Measurements from ENCODE around the gene PKP1. TPM values are rescaled to one million over a fixed set of nuclear protein-coding genes. Genes with fewer than 3 reads are reported as not detected.

PKP1 gene
- total and polyA plus RNA-seq, 2 of the 4 experiments (the other 2 are of a cell fraction) = 0.18 to 0.36 TPM

GRCh38 chr1:201311356-201312011 lies 28.2 kb downstream of the PKP1 start:
- Histone ChIP-seq H3K9me3 (ENCODE audit: control insufficient read depth, insufficient read depth, low read length) (no peaks in the 10 kb centered on the region), H4K5ac (ENCODE audit: low read depth, low read length) (no peak overlapping the region), H3K9me1 (ENCODE audit: insufficient read depth, low read length) (no peaks in the 10 kb centered on the region), H3K23ac (ENCODE audit: low read depth, low read length) (no peak overlapping the region), H4K8ac (ENCODE audit: low read depth in 2 of 2, low read length in 2 of 2) (no peak overlapping the region), H3K4me1 (ENCODE audit: control insufficient read depth, insufficient read depth, low read length) (no peaks in the 10 kb centered on the region), H3K14ac (replicated peaks; ENCODE audit: low read depth, low read length) (no peak overlapping the region), H3K56ac (ENCODE audit: extremely low read depth, insufficient read depth, low read length) (no peak overlapping the region), H2AK9ac (replicated peaks; ENCODE audit: low read depth, low read length, poor library complexity) (no peak overlapping the region), H3K79me1 (ENCODE audit: low read depth in 1 of 2, low read length in 2 of 2) (no peaks in the 10 kb centered on the region), H2BK15ac (ENCODE audit: low read depth, low read length) (no peak overlapping the region), H2AK5ac (ENCODE audit: low read depth, low read length) (no peak overlapping the region), H2BK120ac (ENCODE audit: low read depth, low read length) (no peak overlapping the region), H3K4me2 (ENCODE audit: low read depth, low read length) (no peak overlapping the region), H4K20me1 (ENCODE audit: insufficient read depth, low read length) (no peaks in the 10 kb centered on the region), H3K4me3 (ENCODE audit: insufficient read depth, low read depth, low read length) (no peak overlapping the region), H2AFZ (replicated peaks; ENCODE audit: low read length, poor library complexity) (no peak overlapping the region), H3K18ac (ENCODE audit: low read depth, low read length) (no peak overlapping the region), H2BK5ac (ENCODE audit: low read depth, low read length, poor library complexity, severe bottlenecking) (no peak overlapping the region), H3K27me3 (ENCODE audit: control insufficient read depth, insufficient read depth, low read length) (peaks cover 88% of the 10 kb centered on the region), H3K36me3 (ENCODE audit: control insufficient read depth, insufficient read depth, low read length) (no peaks in the 10 kb centered on the region), H4K91ac (ENCODE audit: insufficient read depth, low read depth, low read length) (no peak overlapping the region), H3K9ac (ENCODE audit: low read depth, low read length) (no peak overlapping the region), H3K27ac (ENCODE audit: insufficient read depth, low read length) (no peak overlapping the region), H3K4ac (ENCODE audit: low read depth, low read length) (no peak overlapping the region), H2BK20ac (ENCODE audit: low read depth, low read length) (no peak overlapping the region)
- no TSS peak for BruUV-seq (replicated peaks)
- TF ChIP-seq MAZ (IDR thresholded peaks at IDR 0.05; ENCODE audit: borderline replicate concordance, low read depth, low read length) (no peak), MAFK (IDR thresholded peaks at IDR 0.05; ENCODE audit: low read depth, low read length) (no peak), RFX5 (IDR thresholded peaks at IDR 0.05; ENCODE audit: low read depth, low read length) (no peak), RCOR1 (IDR thresholded peaks at IDR 0.05; ENCODE audit: insufficient replicate concordance, low read length) (no peak), ELK1 (IDR thresholded peaks at IDR 0.05; ENCODE audit: borderline replicate concordance, low read depth, low read length) (no peak), RAD21 (IDR thresholded peaks at IDR 0.05; ENCODE audit: low read length) (no peak), USF2 (IDR thresholded peaks at IDR 0.05; ENCODE audit: low read depth, low read length) (no peak), CHD1 (IDR thresholded peaks at IDR 0.05; ENCODE audit: low read depth, low read length) (no peak), SMC3 (IDR thresholded peaks at IDR 0.05; ENCODE audit: low read depth, low read length) (no peak), MXI1 (IDR thresholded peaks at IDR 0.05; ENCODE audit: borderline replicate concordance, low read depth, low read length) (no peak), CEBPB (IDR thresholded peaks at IDR 0.05; ENCODE audit: low read depth, low read length) (no peak), FOS (IDR thresholded peaks at IDR 0.05; ENCODE audit: low read depth, low read length) (no peak), BHLHE40 (IDR thresholded peaks at IDR 0.05; ENCODE audit: low read depth, low read length) (no peak), POLR2A (IDR thresholded peaks at IDR 0.05; ENCODE audit: low read depth, low read length) (no peak)
- in situ Hi-C loops (cut with MboI; ENCODE audit: low sequenced_read_pairs) = no loop called here
- ATAC-seq (ENCODE audit: low read depth) (no peak), DNase-seq (no peak)
- dilution Hi-C loops (cut with HindIII; ENCODE audit: low sequenced_read_pairs, unreplicated experiment) = no loop called here
- CTCF ChIA-PET = no interaction called here
- WGBS, 2 experiments (ENCODE audit: extremely low coverage in 2 of 2, insufficient read length in 1 of 2) = 20% methylated on average over 1 of the region's 8 CpGs; no CpG with 5 or more reads in 1 of the 2 experiments
- intact Hi-C loops (cut with micrococcal nuclease) = no loop called here
- POLR2A ChIA-PET (ENCODE audit: unreplicated experiment) = no interaction called here

Measured in IMR-90 (cell line).